Right lobe of liver (tissue), 4 donors: ENCODE data around the gene ZFP14.
"Not testable (repeated sequence)": the region's sequence is repeated elsewhere in the genome, so short reads cannot be mapped to it uniquely, and the experiment has no call there.

Experiments used
- POLR2A ChIP-seq: fragments of 450-650 bp; IDR thresholded peaks from one replicate; pipeline ENCODE4 v1.6.1; 2017; ENCODE audit warnings: antibody characterized with exemption, mild to moderate bottlenecking
- TF ChIP-seq, protein P1 (sequence below), 4 donors: fragments of 200-600 bp in 3 of 4; fragments of 450-650 bp in 1 of 4; IDR thresholded peaks; one replicate each; pipeline versions ENCODE4 v1.5.1 to v1.8.0; 2016 to 2022; ENCODE audit warnings: antibody characterized with exemption in 4 of 4, mild to moderate bottlenecking in 2 of 4
- donor health status: DM: no; HTN: no; CAD: no.
- donor health status: DM: no; HTN: no; CAD: no.
- donor health status: DM: no; HTN: yes; CAD: no.

DNA sequence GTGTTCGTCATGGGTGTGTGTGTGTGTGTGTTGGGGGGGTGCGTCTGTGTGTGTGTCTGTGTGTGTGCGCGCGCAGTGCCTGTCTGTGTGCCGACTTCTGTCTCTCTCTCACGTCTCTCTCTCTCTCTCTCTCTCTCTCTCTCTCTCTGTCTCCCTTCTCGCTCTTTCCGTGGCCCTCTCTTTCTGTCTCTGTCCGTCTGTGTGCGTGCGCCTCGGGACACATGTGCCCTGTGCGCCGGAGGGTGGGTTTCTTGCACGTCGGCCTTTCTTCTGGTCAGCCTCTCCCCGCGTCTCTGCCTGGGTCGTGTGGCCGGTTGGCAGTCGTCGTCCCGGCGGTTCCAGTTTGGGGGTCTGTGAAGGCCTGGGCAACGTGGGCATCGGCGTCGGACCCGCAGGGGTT, 86.7 kb downstream of the ZFP14 start:
- TF ChIP-seq, protein P1, sequence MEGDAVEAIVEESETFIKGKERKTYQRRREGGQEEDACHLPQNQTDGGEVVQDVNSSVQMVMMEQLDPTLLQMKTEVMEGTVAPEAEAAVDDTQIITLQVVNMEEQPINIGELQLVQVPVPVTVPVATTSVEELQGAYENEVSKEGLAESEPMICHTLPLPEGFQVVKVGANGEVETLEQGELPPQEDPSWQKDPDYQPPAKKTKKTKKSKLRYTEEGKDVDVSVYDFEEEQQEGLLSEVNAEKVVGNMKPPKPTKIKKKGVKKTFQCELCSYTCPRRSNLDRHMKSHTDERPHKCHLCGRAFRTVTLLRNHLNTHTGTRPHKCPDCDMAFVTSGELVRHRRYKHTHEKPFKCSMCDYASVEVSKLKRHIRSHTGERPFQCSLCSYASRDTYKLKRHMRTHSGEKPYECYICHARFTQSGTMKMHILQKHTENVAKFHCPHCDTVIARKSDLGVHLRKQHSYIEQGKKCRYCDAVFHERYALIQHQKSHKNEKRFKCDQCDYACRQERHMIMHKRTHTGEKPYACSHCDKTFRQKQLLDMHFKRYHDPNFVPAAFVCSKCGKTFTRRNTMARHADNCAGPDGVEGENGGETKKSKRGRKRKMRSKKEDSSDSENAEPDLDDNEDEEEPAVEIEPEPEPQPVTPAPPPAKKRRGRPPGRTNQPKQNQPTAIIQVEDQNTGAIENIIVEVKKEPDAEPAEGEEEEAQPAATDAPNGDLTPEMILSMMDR (IDR thresholded peaks at IDR 0.05) = not testable (repeated sequence)
- TF ChIP-seq POLR2A = not testable (repeated sequence)
